Mononuclear cell (primary cell): ENCODE data around the gene C5orf52. TPM values are rescaled to one million over a fixed set of nuclear protein-coding genes. Genes with fewer than 3 reads are reported as not detected.
"Not testable (repeated sequence)": the region's sequence is repeated elsewhere in the genome, so short reads cannot be mapped to it uniquely, and the experiment has no call there.

Source experiments
- H3K27me3 ChIP-seq: 2 replicates; pipeline ENCODE4 v1.6.0; 2011; ENCODE audit warnings: low read length, control low read depth; ENCODE audit not compliant: insufficient read depth
- H3K4me1 ChIP-seq: 2 replicates; pipeline ENCODE4 v1.5.1; 2011; ENCODE audit warnings: mild to moderate bottlenecking, low read length, control low read depth; ENCODE audit not compliant: insufficient read depth
- H3K4me3 ChIP-seq: 2 replicates; pipeline ENCODE4 v1.5.1; 2011; ENCODE audit warnings: mild to moderate bottlenecking, low read length, moderate library complexity
- H3K9me3 ChIP-seq: 2 replicates; pipeline ENCODE4 v1.5.1; 2011; ENCODE audit warnings: low read depth, mild to moderate bottlenecking, control low read depth, low read length
- total RNA-seq: library from RNA; depleted of rRNA; stranded (reverse); fragments of >200 nt; gene quantifications from one replicate; pipeline ENCODE4 v1.2.3, GENCODE V29; 2012

The C5orf52 gene
- total RNA-seq, 1 donor: not detected

GRCh38 chr5:157690690-157691433 is 19.5 kb downstream of the C5orf52 start:
- no peaks in the 10 kb centered on the region for H3K9me3 ChIP-seq
- no peak overlapping the region for H3K4me3 ChIP-seq
- H3K27me3 ChIP-seq: no peaks in the 10 kb centered on the region
- H3K4me1 ChIP-seq: no peaks in the 10 kb centered on the region

DNA sequence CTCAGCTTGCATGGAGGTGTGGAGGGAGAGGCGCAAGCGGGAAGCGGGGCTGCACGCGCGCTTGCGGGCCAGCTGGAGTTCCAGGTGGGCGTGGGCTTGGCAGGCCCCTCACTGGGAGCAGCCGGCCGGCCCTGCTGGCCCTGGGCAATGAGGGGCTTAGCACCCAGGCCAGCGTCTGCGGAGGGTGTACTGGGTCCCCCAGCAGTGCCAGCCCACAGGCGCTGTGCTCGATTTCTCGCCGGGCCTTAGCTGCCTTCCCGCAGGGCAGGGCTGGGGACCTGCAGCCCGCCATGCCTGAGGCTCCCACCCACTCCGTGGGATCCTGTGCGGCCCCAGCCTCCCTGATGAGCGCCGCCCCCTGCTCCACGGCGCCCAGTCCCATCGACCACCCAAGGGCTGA is 22.5 kb downstream of the C5orf52 start:
- not testable (repeated sequence) for H3K27me3 ChIP-seq, H3K4me1 ChIP-seq, H3K4me3 ChIP-seq
- H3K9me3 ChIP-seq: peaks cover 13% of the 10 kb centered on the region

- H3K9me3 ChIP-seq: peaks cover 17% of the 10 kb centered on the region
- H3K4me3 ChIP-seq, H3K4me1 ChIP-seq: not testable (repeated sequence)
Measured at GRCh38 chr5:157696154-157696553, 24.8 kb downstream of the C5orf52 start.

DNA sequence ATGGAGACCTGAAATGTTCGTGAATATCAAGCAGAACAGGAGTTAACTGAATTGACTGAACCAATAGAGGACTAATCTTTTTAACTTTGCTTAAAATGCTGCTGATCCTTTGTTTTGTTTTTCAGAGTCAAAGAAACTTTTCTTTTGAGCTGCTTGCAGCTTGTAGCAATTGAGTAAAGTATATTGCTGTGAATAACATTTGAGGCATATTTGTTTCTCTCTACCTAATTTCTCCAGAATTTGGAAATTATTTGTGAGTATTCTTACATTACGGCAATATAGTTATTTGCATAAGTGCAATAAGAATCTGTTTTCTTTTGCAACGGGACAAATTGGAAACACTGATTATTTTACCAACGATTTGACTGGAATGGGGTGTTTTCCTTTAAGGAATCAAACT is 27.3 kb downstream of the C5orf52 start:
- not testable (repeated sequence) for H3K27me3 ChIP-seq, H3K4me1 ChIP-seq, H3K4me3 ChIP-seq
- H3K9me3 ChIP-seq: peaks cover 17% of the 10 kb centered on the region

More at GRCh38 chr5:157696154-157696553, 24.8 kb downstream of the C5orf52 start:
- not testable (repeated sequence) for H3K27me3 ChIP-seq

DNA sequence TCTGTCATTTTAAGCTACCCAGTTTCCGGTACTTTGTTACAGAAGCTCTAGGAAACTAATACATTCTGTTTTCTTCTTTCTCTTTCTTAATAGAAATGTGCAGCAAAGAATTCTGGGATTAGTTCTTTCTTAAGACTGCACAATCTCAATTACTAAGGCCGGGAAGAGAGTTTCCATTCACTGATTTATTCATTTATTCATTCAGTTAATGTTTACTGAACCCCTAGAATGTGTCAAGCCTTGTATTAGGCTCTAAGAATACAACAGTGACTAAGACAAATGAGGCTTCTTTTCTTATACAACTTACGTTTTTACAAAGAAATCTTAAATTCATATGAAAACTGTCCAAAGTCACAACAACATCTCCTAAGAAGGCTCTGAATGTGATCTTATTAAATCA is 32.4 kb downstream of the C5orf52 start:
- H3K9me3 ChIP-seq: peaks cover 5% of the 10 kb centered on the region
- H3K4me3 ChIP-seq: no peak overlapping the region
- no peaks in the 10 kb centered on the region for H3K4me1 ChIP-seq
- no peaks in the 10 kb centered on the region for H3K27me3 ChIP-seq

DNA sequence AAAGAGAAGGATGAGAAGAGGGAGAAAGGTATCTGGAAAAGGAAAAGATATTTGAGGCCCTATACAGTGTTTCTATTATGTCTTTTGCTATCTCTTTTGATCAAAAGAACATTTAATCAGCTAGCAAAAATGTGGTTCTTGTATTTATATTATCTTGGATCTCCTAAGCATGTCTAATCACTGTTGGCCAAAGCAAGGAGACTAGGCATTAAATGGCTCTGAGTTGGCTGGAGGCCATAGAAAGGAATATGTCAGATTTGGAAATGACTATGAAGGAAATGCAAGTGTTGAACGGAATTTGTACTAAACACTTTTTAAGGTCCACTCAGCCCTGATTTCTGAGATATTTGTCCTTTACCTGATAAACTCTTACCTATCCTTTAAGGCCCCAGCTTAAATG is 37.5 kb downstream of the C5orf52 start:
- Histone ChIP-seq H3K4me1 (no peaks in the 10 kb centered on the region), H3K27me3 (peaks cover 2% of the 10 kb centered on the region), H3K4me3 (no peak overlapping the region), H3K9me3 (no peaks in the 10 kb centered on the region)

DNA sequence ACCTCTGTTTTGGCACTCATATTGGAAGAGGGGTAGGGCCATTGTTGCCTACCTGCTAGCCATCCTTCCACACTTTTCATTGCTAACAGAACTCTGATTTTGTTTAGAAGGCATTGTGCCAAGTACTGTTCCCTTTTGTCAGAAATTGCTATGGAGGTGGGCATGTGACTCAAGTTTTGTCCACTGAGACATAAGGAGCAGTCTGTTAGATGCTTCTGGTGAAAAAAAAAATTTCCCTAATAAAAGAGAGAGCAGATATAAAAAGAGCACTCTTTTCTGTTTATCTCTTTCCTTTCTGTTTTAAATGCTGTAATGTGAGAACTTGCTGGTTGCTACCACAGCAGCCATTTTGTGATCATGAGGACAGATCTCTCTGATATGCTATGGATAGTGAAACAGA is 38.0 kb downstream of the C5orf52 start:
- no peaks in the 10 kb centered on the region for H3K9me3 ChIP-seq
- peaks cover 2% of the 10 kb centered on the region for H3K27me3 ChIP-seq
- no peaks in the 10 kb centered on the region for H3K4me1 ChIP-seq
- H3K4me3 ChIP-seq: no peak overlapping the region

DNA sequence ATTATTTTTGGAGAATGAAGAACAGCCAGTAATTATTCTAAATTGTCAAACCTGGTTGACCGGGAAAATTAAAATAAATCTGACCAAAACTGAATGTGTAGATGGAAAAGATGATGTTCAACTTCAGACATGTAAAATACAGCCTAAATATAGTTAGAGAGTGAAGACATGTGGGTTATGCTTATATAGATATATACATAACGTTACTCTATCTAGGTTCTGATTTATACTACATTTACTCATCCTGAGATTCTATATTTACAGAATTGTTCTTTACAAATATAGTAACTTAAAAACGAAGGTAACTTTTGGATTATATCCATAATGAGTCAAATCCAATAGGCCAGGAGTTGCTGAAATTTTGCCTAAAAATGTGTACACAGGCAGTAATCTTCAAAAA is 39.1 kb downstream of the C5orf52 start:
- H3K27me3 ChIP-seq: peaks cover 2% of the 10 kb centered on the region
- no peak overlapping the region for H3K4me3 ChIP-seq
- no peaks in the 10 kb centered on the region for H3K4me1 ChIP-seq
- no peaks in the 10 kb centered on the region for H3K9me3 ChIP-seq

GRCh38 chr5:157710882-157711281 is 39.5 kb downstream of the C5orf52 start:
- H3K4me3 ChIP-seq: no peak overlapping the region
- peaks cover 2% of the 10 kb centered on the region for H3K27me3 ChIP-seq
- H3K9me3 ChIP-seq: no peaks in the 10 kb centered on the region
- H3K4me1 ChIP-seq: no peaks in the 10 kb centered on the region

DNA sequence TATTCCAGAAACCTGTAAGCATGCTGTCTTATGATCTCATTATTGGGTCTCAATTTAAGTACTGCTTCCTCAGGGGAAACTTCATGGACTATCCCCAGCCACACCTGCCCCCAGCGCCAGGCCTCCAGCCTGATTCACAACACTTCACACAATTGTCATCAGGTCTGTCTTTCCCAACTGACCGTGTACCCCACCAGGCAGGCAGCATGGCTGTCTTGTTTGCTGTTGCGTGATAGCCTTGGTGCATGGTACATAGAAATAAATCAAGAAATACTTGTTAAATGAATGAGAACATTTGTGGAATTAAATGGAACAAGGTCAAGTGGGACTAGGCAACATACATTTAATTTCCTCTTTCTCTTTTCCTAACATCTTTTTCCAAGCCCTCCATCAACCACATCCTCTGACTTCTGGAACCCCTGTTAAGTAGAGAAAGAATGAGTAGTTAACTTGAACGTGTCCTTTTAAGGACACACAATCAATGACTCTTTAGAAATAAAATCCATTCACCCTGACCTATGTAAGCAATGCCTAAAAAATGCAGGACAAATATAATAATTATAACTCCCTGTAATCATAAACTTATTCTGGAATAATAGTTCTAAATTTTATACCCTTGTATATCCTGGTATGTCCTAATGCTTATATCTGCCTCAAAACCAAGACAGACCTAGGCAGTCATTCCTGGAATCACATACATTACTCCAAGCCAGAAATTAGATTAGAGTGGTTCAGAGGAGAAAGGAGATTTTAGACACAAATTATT is 42.7 kb downstream of the C5orf52 start:
- H3K27me3 ChIP-seq: peaks cover 2% of the 10 kb centered on the region
- no peak overlapping the region for H3K4me3 ChIP-seq
- H3K9me3 ChIP-seq: no peaks in the 10 kb centered on the region
- H3K4me1 ChIP-seq: peaks cover 12% of the 10 kb centered on the region

GRCh38 chr5:157714596-157714864 is 43.2 kb downstream of the C5orf52 start:
- Histone ChIP-seq H3K4me3 (no peak overlapping the region), H3K4me1 (peaks cover 12% of the 10 kb centered on the region), H3K9me3 (no peaks in the 10 kb centered on the region), H3K27me3 (no peaks in the 10 kb centered on the region)

DNA sequence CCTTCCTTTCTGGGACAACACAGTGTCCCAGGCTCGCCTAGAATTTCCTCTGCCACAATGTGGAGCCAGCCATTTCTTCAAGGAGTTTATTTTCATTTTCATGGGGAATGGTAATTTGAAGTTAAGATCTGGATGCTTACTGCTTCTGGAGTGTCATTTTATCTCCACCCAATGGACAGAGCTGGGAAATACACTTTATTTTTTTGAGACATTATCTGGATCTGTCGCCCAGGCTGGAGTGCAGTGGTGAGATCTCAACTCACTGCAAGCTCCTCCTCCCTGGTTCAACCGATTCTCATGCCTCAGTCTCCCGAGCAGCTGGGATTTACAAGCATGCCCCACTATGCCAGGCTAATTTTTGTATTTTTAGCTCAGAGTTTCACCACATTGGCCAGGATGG is 47.2 kb downstream of the C5orf52 start:
- Histone ChIP-seq H3K9me3 (no peaks in the 10 kb centered on the region), H3K4me1 (peaks cover 12% of the 10 kb centered on the region), H3K27me3 (no peaks in the 10 kb centered on the region), H3K4me3 (no peak overlapping the region)

- Histone ChIP-seq H3K27me3 (no peaks in the 10 kb centered on the region), H3K4me3 (no peak overlapping the region), H3K9me3 (no peaks in the 10 kb centered on the region), H3K4me1 (peaks cover 12% of the 10 kb centered on the region)
Measured at GRCh38 chr5:157719245-157719644, 47.9 kb downstream of the C5orf52 start.

- Histone ChIP-seq H3K4me3 (no peak overlapping the region), H3K4me1 (peaks cover 12% of the 10 kb centered on the region), H3K27me3 (no peaks in the 10 kb centered on the region), H3K9me3 (no peaks in the 10 kb centered on the region)
Measured at GRCh38 chr5:157721159-157721558, 49.8 kb downstream of the C5orf52 start.

DNA sequence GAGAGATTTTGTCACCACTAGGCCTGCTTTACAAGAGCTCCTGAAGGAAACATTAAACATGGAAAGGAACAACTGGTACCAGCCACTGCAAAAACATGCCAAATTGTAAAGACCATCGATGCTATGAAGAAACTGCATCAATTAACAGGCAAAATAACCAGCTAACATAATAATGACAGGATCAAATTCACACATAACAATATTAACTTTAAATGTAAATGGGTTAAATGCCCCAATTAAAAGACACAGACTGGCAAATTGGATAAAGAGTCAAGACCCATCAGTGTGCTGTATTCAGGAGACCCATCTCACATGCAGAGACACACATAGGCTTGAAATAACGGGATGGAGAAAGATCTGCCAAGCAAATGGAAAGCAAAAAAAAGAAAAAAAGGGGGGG is 51.6 kb downstream of the C5orf52 start:
- not testable (repeated sequence) for H3K4me3 ChIP-seq, H3K27me3 ChIP-seq, H3K4me1 ChIP-seq, H3K9me3 ChIP-seq

DNA sequence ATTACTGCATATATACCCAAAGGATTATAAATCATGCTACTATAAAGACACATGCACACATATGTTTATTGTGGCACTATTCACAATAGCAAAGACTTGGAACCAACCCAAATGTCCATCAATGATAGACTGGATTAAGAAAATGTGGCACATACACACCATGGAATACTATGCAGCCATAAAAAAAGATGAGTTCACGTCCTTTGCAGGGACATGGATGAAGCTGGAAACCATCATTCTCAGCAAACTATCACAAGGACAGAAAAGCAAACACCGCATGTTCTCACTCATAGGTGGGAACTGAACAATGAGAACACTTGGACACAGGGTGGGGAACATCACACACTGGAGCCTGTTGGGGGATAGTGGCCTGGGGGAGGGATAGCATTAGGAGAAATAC is 55.3 kb downstream of the C5orf52 start:
- H3K4me3 ChIP-seq, H3K9me3 ChIP-seq, H3K27me3 ChIP-seq, H3K4me1 ChIP-seq: not testable (repeated sequence)
